Esophagus muscularis mucosa (tissue), 4 donors: ENCODE data around the gene S100A3.

Experiments
- EP300 ChIP-seq: sonication (generic); formaldehyde crosslinking; IDR thresholded peaks from one replicate; pipeline ENCODE4 v1.6.1; 2017; ENCODE audit warnings: antibody characterized with exemption
- POLR2A ChIP-seq: fragments of 450-650 bp; IDR thresholded peaks from one replicate; pipeline ENCODE4 v1.6.1; 2017; ENCODE audit warnings: antibody characterized with exemption, moderate library complexity, mild to moderate bottlenecking, low read depth
- POLR2AphosphoS5 ChIP-seq, 2 donors: sonication (generic); formaldehyde crosslinking; IDR thresholded peaks; one replicate each; pipeline ENCODE4 v1.6.1; 2017; ENCODE audit warnings: antibody characterized with exemption in 2 of 2
- TF ChIP-seq, protein P1 (sequence below), 3 experiments: fragments of 200-600 bp in 2 of 3; fragments of 450-650 bp in 1 of 3; sonication (generic) in 2 of 3; IDR thresholded peaks; one replicate each; pipeline ENCODE4 v1.5.1; 2017 to 2019; ENCODE audit warnings: antibody characterized with exemption in 3 of 3, mild to moderate bottlenecking in 2 of 3, moderate library complexity in 1 of 3

DNA sequence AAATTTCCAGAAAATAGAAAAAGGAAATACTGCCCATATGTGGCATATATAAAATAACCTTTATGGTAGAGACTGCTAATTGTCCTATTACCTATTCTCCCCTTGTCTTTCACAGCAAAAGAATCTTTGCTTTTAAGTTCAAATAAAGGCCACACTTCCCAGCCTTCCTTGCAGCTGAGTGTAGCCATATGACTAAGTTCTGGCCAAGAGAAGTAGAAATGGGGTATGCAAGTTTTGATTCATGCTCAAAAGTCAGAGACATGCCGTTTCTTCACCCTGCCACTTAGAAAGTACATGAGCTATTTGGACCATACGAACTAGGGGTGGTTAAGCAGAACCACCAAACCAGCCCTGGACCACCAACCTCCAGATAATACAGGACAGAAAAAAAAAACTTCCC is 34.9 kb upstream of the S100A3 start:
- TF ChIP-seq, protein P1, sequence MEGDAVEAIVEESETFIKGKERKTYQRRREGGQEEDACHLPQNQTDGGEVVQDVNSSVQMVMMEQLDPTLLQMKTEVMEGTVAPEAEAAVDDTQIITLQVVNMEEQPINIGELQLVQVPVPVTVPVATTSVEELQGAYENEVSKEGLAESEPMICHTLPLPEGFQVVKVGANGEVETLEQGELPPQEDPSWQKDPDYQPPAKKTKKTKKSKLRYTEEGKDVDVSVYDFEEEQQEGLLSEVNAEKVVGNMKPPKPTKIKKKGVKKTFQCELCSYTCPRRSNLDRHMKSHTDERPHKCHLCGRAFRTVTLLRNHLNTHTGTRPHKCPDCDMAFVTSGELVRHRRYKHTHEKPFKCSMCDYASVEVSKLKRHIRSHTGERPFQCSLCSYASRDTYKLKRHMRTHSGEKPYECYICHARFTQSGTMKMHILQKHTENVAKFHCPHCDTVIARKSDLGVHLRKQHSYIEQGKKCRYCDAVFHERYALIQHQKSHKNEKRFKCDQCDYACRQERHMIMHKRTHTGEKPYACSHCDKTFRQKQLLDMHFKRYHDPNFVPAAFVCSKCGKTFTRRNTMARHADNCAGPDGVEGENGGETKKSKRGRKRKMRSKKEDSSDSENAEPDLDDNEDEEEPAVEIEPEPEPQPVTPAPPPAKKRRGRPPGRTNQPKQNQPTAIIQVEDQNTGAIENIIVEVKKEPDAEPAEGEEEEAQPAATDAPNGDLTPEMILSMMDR (IDR thresholded peaks at IDR 0.05): no peak
- TF ChIP-seq POLR2AphosphoS5 (IDR thresholded peaks at IDR 0.05): no peak
- no peak for TF ChIP-seq POLR2A
- TF ChIP-seq EP300: no peak
